ENCODE measurements around the gene CTCF.

Gene CTCF

DNA sequence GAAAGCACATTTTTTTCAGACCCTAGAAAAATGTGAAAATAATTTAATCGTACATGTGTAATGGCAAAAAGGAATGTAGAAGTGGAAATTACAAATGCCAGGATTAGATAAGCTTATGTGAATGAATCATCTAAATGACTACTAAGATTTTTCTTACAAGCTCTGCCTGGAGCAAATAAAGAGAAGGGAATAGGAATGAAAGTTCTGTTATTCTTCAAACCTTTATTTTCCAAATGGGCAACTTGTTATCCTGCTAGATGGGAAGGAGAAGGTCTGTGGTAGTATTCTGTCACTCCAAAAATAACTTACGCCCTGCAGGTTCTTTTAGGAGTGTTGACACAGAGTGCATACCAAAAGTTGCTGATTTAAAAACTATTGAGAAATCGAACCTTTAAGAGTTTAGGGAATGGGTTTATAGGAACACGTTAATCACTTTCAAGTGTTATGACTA lies 9.7 kb downstream of the CTCF start:
- H3K27me3 ChIP-seq = no peaks in the 10 kb centered on the region
- H3K4me3 ChIP-seq (ENCODE audit: low read depth in 1 of 2, low read length in 1 of 2) = no peak overlapping the region
- peaks cover 44% of the 10 kb centered on the region for H3K36me3 ChIP-seq
- H3K27ac ChIP-seq = no peak overlapping the region
- H3K4me1 ChIP-seq (ENCODE audit: control insufficient read depth in 1 of 2, insufficient read depth in 1 of 2, low read depth in 1 of 2, low read length in 1 of 2) = no peaks in the 10 kb centered on the region
- H3K9me3 ChIP-seq = no peaks in the 10 kb centered on the region
- TF ChIP-seq, protein P1, sequence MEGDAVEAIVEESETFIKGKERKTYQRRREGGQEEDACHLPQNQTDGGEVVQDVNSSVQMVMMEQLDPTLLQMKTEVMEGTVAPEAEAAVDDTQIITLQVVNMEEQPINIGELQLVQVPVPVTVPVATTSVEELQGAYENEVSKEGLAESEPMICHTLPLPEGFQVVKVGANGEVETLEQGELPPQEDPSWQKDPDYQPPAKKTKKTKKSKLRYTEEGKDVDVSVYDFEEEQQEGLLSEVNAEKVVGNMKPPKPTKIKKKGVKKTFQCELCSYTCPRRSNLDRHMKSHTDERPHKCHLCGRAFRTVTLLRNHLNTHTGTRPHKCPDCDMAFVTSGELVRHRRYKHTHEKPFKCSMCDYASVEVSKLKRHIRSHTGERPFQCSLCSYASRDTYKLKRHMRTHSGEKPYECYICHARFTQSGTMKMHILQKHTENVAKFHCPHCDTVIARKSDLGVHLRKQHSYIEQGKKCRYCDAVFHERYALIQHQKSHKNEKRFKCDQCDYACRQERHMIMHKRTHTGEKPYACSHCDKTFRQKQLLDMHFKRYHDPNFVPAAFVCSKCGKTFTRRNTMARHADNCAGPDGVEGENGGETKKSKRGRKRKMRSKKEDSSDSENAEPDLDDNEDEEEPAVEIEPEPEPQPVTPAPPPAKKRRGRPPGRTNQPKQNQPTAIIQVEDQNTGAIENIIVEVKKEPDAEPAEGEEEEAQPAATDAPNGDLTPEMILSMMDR (IDR thresholded peaks at IDR 0.05) = no peak

DNA sequence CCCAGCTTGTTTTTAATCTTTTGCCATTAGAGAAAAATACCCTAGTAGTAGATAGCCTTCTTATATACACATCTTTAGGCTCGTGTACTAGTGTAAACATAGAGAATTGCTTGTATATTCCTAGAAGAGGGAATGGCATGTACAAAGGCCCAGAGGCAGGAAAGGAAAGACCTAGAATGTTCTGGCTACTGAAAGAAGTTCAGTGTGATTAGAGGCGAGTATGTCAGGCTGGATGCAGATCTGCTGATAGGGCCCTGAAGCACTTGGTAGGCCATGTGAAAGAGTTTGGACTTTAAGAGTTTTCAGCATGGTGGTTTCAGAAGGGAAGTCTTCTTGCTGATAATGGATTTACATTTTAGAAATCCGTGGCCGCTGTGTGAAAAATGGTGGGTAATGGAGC lies 17.4 kb downstream of the CTCF start:
- H3K9me3 ChIP-seq = no peaks in the 10 kb centered on the region
- peaks cover 15% of the 10 kb centered on the region for H3K36me3 ChIP-seq
- H3K4me3 ChIP-seq (ENCODE audit: low read depth in 1 of 2, low read length in 1 of 2) = no peak overlapping the region
- H3K27me3 ChIP-seq = no peaks in the 10 kb centered on the region
- TF ChIP-seq, protein P1 (IDR thresholded peaks at IDR 0.05) = no peak
- no peak overlapping the region for H3K27ac ChIP-seq
- H3K4me1 ChIP-seq (ENCODE audit: control insufficient read depth in 1 of 2, insufficient read depth in 1 of 2, low read depth in 1 of 2, low read length in 1 of 2) = no peaks in the 10 kb centered on the region

DNA sequence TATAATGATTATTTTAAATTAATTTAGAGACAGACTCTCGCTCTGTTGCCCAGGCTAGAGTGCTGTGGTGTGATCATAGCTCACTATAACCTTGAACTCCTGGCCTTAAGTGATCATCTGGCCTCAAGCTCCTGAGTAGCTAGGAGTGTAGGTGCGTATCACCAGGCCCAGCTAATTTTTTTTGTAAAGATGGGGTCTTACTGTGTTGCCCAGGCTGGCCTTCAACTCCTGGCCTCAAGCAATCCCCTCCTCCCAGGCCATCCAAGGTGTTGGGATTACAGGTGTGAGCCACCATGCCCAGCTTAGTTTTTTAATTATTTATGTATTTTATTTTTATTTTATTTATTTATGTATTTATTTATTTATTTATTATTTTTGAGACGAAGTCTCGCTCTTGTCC lies 17.9 kb downstream of the CTCF start:
- H3K27ac ChIP-seq = no peak overlapping the region
- peaks cover 9% of the 10 kb centered on the region for H3K36me3 ChIP-seq
- H3K9me3 ChIP-seq = no peaks in the 10 kb centered on the region
- H3K4me1 ChIP-seq (ENCODE audit: control insufficient read depth in 1 of 2, insufficient read depth in 1 of 2, low read depth in 1 of 2, low read length in 1 of 2) = no peaks in the 10 kb centered on the region
- no peak overlapping the region for H3K4me3 ChIP-seq (ENCODE audit: low read depth in 1 of 2, low read length in 1 of 2)
- TF ChIP-seq, protein P1 (IDR thresholded peaks at IDR 0.05) = no peak
- H3K27me3 ChIP-seq = no peaks in the 10 kb centered on the region

DNA sequence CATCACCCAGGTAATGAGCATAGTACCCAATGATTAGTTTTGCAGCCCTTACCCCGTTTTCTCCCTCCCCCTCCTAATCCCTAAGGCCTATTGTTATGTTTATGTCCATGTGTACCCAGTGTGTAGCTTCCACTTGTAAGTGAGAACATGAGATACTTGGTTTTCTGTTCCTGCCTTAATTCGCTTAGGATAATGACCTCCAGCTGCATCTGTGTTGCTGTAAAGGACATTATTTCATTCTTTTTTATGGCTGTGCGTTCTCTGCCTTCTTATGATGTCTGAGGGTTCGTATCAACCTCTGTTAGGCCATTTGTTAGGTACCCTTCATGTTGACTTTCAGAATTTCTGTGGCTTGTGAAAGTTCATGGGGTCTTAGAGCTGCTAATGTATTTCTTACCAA lies 31.0 kb downstream of the CTCF start:
- H3K27me3 ChIP-seq = no peaks in the 10 kb centered on the region

DNA sequence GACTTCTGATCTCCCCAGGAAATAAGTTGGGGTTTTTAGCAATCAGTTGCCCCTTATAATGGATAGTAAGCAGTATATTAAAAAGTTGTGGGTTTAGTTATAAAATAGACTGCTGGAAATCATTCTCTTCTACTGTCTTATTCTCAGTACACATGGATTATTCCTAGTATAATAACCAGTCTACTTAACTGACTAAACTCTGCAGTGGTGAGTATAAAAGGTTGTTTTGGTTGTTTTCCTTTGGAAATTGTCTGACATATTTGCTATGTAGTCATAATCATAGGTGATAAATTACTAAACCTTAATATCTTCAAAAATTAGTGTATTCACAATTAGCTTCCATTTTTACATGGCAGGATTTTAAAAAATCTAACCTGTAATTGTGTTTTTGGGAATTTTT lies 31.4 kb downstream of the CTCF start:
- Histone ChIP-seq H3K27me3 (no peaks in the 10 kb centered on the region), H3K36me3 (peaks cover 8% of the 10 kb centered on the region), H3K9me3 (no peaks in the 10 kb centered on the region), H3K27ac (no peak overlapping the region), H3K4me1 (ENCODE audit: control insufficient read depth in 1 of 2, insufficient read depth in 1 of 2, low read depth in 1 of 2, low read length in 1 of 2) (no peaks in the 10 kb centered on the region), H3K4me3 (ENCODE audit: low read depth in 1 of 2, low read length in 1 of 2) (no peak overlapping the region)
- TF ChIP-seq, protein P1 (IDR thresholded peaks at IDR 0.05) = no peak

More for the DNA sequence above, 31.0 kb downstream of the CTCF start:
- Histone ChIP-seq H3K36me3 (peaks cover 6% of the 10 kb centered on the region), H3K9me3 (no peaks in the 10 kb centered on the region), H3K27ac (no peak overlapping the region), H3K4me3 (ENCODE audit: low read depth in 1 of 2, low read length in 1 of 2) (no peak overlapping the region), H3K4me1 (ENCODE audit: control insufficient read depth in 1 of 2, insufficient read depth in 1 of 2, low read depth in 1 of 2, low read length in 1 of 2) (no peaks in the 10 kb centered on the region)
- TF ChIP-seq, protein P1 (IDR thresholded peaks at IDR 0.05) = no peak

Data from neutrophil (primary cell).